H1 (cell line): ENCODE results near the gene STARD13. TPM values are rescaled to one million over a fixed set of nuclear protein-coding genes. Genes with fewer than 3 reads are reported as not detected.

ENCODE experiments used
- CTCF ChIA-PET: fragments of 300-600 bp; sonication (Branson Sonifier 250); formaldehyde crosslinking; loops from one replicate; lab custom pipeline; 2021; ENCODE audit not compliant: partially characterized antibody; lab: Charles Lee
- POLR2A ChIA-PET: fragments of 300-600 bp; sonication (Branson Sonifier 250); formaldehyde crosslinking; loops from one replicate; lab custom pipeline; 2021; ENCODE audit warnings: inconsistent platforms; ENCODE audit not compliant: partially characterized antibody; lab: Charles Lee
- DNase-seq, 2 experiments: peaks; one replicate each; pipeline versions ENCODE4 v3.0.0 to v3.0.0-alpha.2; 2010 to 2022; ENCODE audit warnings: low spot score in 2 of 2, low read depth in 1 of 2, mixed read lengths in 1 of 2
- FAIRE-seq: peaks from 2 replicates; lab custom pipeline; 2011; peaks lifted over from hg19 to GRCh38; lab: Jason Lieb, UNC
- H2AFZ ChIP-seq: 2 replicates; pipeline ENCODE4 v1.8.1; 2012; ENCODE audit warnings: low read length, inconsistent platforms
- H2AK5ac ChIP-seq: 2 replicates; pipeline ENCODE4 v1.6.1; 2013; ENCODE audit warnings: low read depth, low read length
- H2BK120ac ChIP-seq: replicated peaks from 2 replicates; pipeline ENCODE3; 2013; ENCODE audit warnings: low read depth, low read length, inconsistent platforms
- H2BK12ac ChIP-seq: 2 replicates; pipeline ENCODE4 v1.6.1; 2013; ENCODE audit warnings: low read depth, low read length
- H2BK15ac ChIP-seq: 2 replicates; pipeline ENCODE4 v1.6.1; 2013; ENCODE audit warnings: low read length
- H2BK20ac ChIP-seq: 2 replicates; pipeline ENCODE4 v1.6.1; 2013; ENCODE audit warnings: low read length
- H2BK5ac ChIP-seq: 2 replicates; pipeline ENCODE4 v1.6.1; 2013; ENCODE audit warnings: low read depth, low read length
- H3K14ac ChIP-seq: 2 replicates; pipeline ENCODE4 v1.6.1; 2013; ENCODE audit warnings: inconsistent platforms; ENCODE audit not compliant: insufficient read length
- H3K18ac ChIP-seq: 2 replicates; pipeline ENCODE4 v1.6.1; 2013; ENCODE audit warnings: low read length; ENCODE audit errors: extremely low read depth
- H3K23ac ChIP-seq: 2 replicates; pipeline ENCODE4 v1.6.1; 2013; ENCODE audit warnings: inconsistent platforms; ENCODE audit not compliant: insufficient read length
- H3K23me2 ChIP-seq: 2 replicates; pipeline ENCODE4 v1.6.1; 2013; ENCODE audit warnings: low read depth, low read length
- H3K27ac ChIP-seq: 2 replicates; pipeline ENCODE4 v1.6.1; 2011; ENCODE audit warnings: low read depth, low read length, inconsistent platforms
- H3K27me3 ChIP-seq, 4 experiments: replicated peaks in 1 of 4; 1 replicate in 1 of 4; 2 replicates in 3 of 4; pipeline versions ENCODE4 v1.6.1 to v1.8.1; 2011 to 2013; ENCODE audit warnings: low read length in 3 of 4, mild to moderate bottlenecking in 3 of 4, inconsistent platforms in 2 of 4, mixed read lengths in 2 of 4, moderate library complexity in 1 of 4; ENCODE audit not compliant: control insufficient read depth in 3 of 4, insufficient read depth in 3 of 4; ENCODE audit errors: extremely low read depth in 1 of 4
- H3K36me3 ChIP-seq, 4 experiments: 2 replicates each; pipeline versions ENCODE4 v1.6.1 to v1.8.1; 2011 to 2013; ENCODE audit warnings: mild to moderate bottlenecking in 4 of 4, low read length in 3 of 4, moderate library complexity in 2 of 4, control low read depth in 1 of 4, inconsistent platforms in 1 of 4; ENCODE audit not compliant: insufficient read depth in 4 of 4, control insufficient read depth in 2 of 4
- H3K4ac ChIP-seq: replicated peaks from 2 replicates; pipeline ENCODE3; 2013; ENCODE audit warnings: low read length, low read depth, mixed read lengths, inconsistent platforms; ENCODE audit not compliant: insufficient read length
- H3K4me1 ChIP-seq, 4 experiments: replicated peaks in 1 of 4; 1 replicate in 1 of 4; 2 replicates in 3 of 4; pipeline versions ENCODE4 v1.6.1 to v1.8.1; 2011 to 2013; ENCODE audit warnings: low read length in 3 of 4, inconsistent platforms in 2 of 4, mixed read lengths in 1 of 4; ENCODE audit not compliant: insufficient read depth in 4 of 4, control insufficient read depth in 3 of 4
- H3K4me2 ChIP-seq, 2 experiments: 2 replicates each; pipeline versions ENCODE4 v1.6.1 to v1.8.1; 2011 to 2013; ENCODE audit warnings: low read depth in 2 of 2, low read length in 2 of 2, control low read depth in 1 of 2, inconsistent platforms in 1 of 2, mild to moderate bottlenecking in 1 of 2; ENCODE audit not compliant: insufficient read depth in 1 of 2
- H3K4me3 ChIP-seq, 4 experiments: fragments of 200-600, 300-600 bp in 1 of 4; sonication (generic), shearing (Covaris generic), sonication (Bioruptor Twin) in 1 of 4; 2 replicates each; pipeline versions ENCODE4 v1.5.1 to v1.8.1; 2011 to 2016; ENCODE audit warnings: low read length in 4 of 4, low read depth in 3 of 4, control low read depth in 2 of 4, inconsistent platforms in 2 of 4, mild to moderate bottlenecking in 2 of 4, mixed read lengths in 1 of 4, moderate library complexity in 1 of 4; ENCODE audit not compliant: insufficient read depth in 2 of 4; ENCODE audit errors: extremely low read depth in 1 of 4
- H3K56ac ChIP-seq: replicated peaks from 2 replicates; pipeline ENCODE3; 2013; ENCODE audit warnings: low read depth, mild to moderate bottlenecking, mixed read lengths, low read length, inconsistent platforms; ENCODE audit not compliant: insufficient read length
- H3K79me1 ChIP-seq: 2 replicates; pipeline ENCODE4 v1.6.1; 2013; ENCODE audit warnings: low read depth, low read length, control low read depth
- H3K79me2 ChIP-seq, 2 experiments: 2 replicates each; pipeline versions ENCODE4 v1.6.1 to v1.8.1; 2012 to 2013; ENCODE audit warnings: low read length in 2 of 2, mild to moderate bottlenecking in 2 of 2, inconsistent platforms in 1 of 2; ENCODE audit not compliant: insufficient read depth in 2 of 2, control insufficient read depth in 1 of 2
- H3K9ac ChIP-seq, 4 experiments: replicated peaks in 1 of 4; 1 replicate in 1 of 4; 2 replicates in 3 of 4; pipeline versions ENCODE4 v1.6.1 to v1.8.1; 2011 to 2013; ENCODE audit warnings: low read depth in 3 of 4, low read length in 3 of 4, control low read depth in 2 of 4, mild to moderate bottlenecking in 2 of 4, moderate library complexity in 2 of 4, inconsistent platforms in 1 of 4; ENCODE audit errors: extremely low read depth in 1 of 4
- H3K9me3 ChIP-seq, 2 experiments: 2 replicates each; pipeline versions ENCODE4 v1.6.1 to v1.8.1; 2012 to 2013; ENCODE audit warnings: mild to moderate bottlenecking in 2 of 2, moderate library complexity in 2 of 2, control low read depth in 1 of 2, inconsistent platforms in 1 of 2, low read depth in 1 of 2, low read length in 1 of 2, mixed read lengths in 1 of 2; ENCODE audit not compliant: insufficient read depth in 2 of 2
- H4K20me1 ChIP-seq, 2 experiments: replicated peaks in 1 of 2; 2 replicates each; pipeline versions ENCODE3 to v1.8.1; 2011 to 2013; ENCODE audit warnings: inconsistent platforms in 2 of 2, low read length in 2 of 2, mild to moderate bottlenecking in 1 of 2; ENCODE audit not compliant: insufficient read depth in 2 of 2, control insufficient read depth in 1 of 2
- H4K5ac ChIP-seq: 2 replicates; pipeline ENCODE4 v1.6.1; 2013; ENCODE audit warnings: low read length, low read depth, mixed read lengths, inconsistent platforms; ENCODE audit not compliant: insufficient read length
- H4K8ac ChIP-seq: 2 replicates; pipeline ENCODE4 v1.8.0; 2013; ENCODE audit warnings: mild to moderate bottlenecking, moderate library complexity, low read length, inconsistent platforms; ENCODE audit not compliant: insufficient read depth; ENCODE audit errors: extremely low read depth
- H4K91ac ChIP-seq: replicated peaks from 2 replicates; pipeline ENCODE3; 2013; ENCODE audit warnings: low read length, mixed read lengths, inconsistent platforms; ENCODE audit not compliant: insufficient read length
- BRCA1 ChIP-seq: IDR thresholded peaks from 2 replicates; pipeline ENCODE4 v1.6.1; 2012; ENCODE audit warnings: low read depth, low read length, improper control_type of control experiment
- E2F6 ChIP-seq: IDR thresholded peaks from 2 replicates; pipeline ENCODE4 v1.6.1; 2012; ENCODE audit warnings: inconsistent platforms
- HDAC6 ChIP-seq: IDR thresholded peaks from one replicate; pipeline ENCODE4 v1.7.1; 2012; ENCODE audit warnings: low read depth, mild to moderate bottlenecking, inconsistent platforms, low read length, moderate library complexity
- KDM1A ChIP-seq: fragments of 200-600, 300-600 bp; sonication (generic); IDR thresholded peaks from 2 replicates; pipeline ENCODE4 v1.7.1; 2016; ENCODE audit warnings: mild to moderate bottlenecking, low read length, borderline replicate concordance
- PHF8 ChIP-seq: fragments of 200-600 bp; sonication (generic); conservative IDR thresholded peaks from 2 replicates; pipeline ENCODE4 v1.7.1; 2012; ENCODE audit warnings: low read depth, mild to moderate bottlenecking, inconsistent platforms, low read length, moderate library complexity
- POU5F1 ChIP-seq: IDR thresholded peaks from 2 replicates; pipeline ENCODE4 v1.6.1; 2011; ENCODE audit warnings: low read depth, mild to moderate bottlenecking, low read length, moderate library complexity
- RBBP5 ChIP-seq: IDR thresholded peaks from 2 replicates; pipeline ENCODE4 v1.7.1; 2012; ENCODE audit warnings: low read depth, mild to moderate bottlenecking, inconsistent platforms, low read length, moderate library complexity, borderline replicate concordance
- TAF1 ChIP-seq: IDR thresholded peaks from 2 replicates; pipeline ENCODE4 v1.6.1; 2011; ENCODE audit warnings: mild to moderate bottlenecking, low read depth, low read length
- TAF7 ChIP-seq: optimal IDR thresholded peaks from 2 replicates; pipeline ENCODE3; 2011; ENCODE audit warnings: low read depth, mild to moderate bottlenecking, inconsistent platforms, low read length, moderate library complexity, borderline replicate concordance
- WGBS, 2 experiments: shearing (Covaris generic) in 1 of 2; methylation state at CpG; one replicate each; pipeline versions ENCODE4 v1.1.6 to v1.1.7; 2013 to 2015; ENCODE audit warnings: low lambda C conversion rate in 2 of 2, mixed read lengths in 2 of 2, inconsistent platforms in 1 of 2, low coverage in 1 of 2, missing lambda C conversion rate in 1 of 2; ENCODE audit not compliant: insufficient replicate concordance in 2 of 2, insufficient coverage in 1 of 2, insufficient read length in 1 of 2; ENCODE audit errors: extremely low coverage in 1 of 2, missing lambda C conversion rate in 1 of 2; 5-methylcytosine and 5-hydroxymethylcytosine counted together
- polyA plus RNA-seq, 7 experiments: library from polyadenylated mRNA; depleted of rRNA in 3 of 7; stranded (reverse) in 5 of 7; unstranded in 2 of 7; fragments of >200 nt in 5 of 7; fragments of 200-250 nt in 2 of 7; gene quantifications; 1 replicate in 5 of 7; 2 replicates in 1 of 7; 4 replicates in 1 of 7; pipeline versions ENCODE4 v1.2.1 to v1.2.3, GENCODE V29; 2011 to 2013; ENCODE audit warnings: missing spikeins in 2 of 7, mixed read lengths in 2 of 7
- total RNA-seq: library from RNA; stranded (reverse); fragmentation: NEBNext Ultra II Directional; extraction: Animal tissue kit (Norgen Biotek cat#: 25700); gene quantifications from 2 replicates; pipeline ENCODE4 v1.2.1, GENCODE V29; 2021
- TF ChIP-seq, protein P1 (sequence below): IDR thresholded peaks from 2 replicates; pipeline ENCODE4 v1.6.1; 2011; ENCODE audit warnings: low read depth, mild to moderate bottlenecking, low read length; ENCODE audit not compliant: insufficient read depth

STARD13 gene
- total and polyA plus RNA-seq, 2 of the 8 experiments (the other 6 are each of a cell fraction or from before 2014, with no cell fraction given), result 0.82 to 2.9 TPM

DNA sequence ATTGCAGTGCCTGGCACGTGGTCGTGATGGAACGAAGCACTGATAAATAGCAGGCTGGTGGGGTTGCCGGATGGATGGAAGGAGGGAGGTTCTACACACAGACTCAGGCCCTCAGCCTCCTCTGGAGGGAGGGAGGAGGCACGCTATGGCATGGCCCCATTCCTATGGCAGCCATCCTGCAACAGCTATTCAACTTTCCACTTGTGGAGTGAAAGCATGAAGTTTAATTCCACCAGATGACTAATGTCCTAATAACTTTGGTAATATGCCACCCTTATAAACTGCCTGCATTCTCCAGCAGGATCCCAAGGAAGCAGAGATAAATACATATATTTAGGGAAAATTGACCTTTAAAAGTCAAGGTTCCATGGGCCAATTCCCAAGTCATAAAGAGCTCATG lies 176.9 kb downstream of the STARD13 start:
- no peak overlapping the region for H4K5ac ChIP-seq
- no peak overlapping the region for H3K9ac ChIP-seq
- no peaks in the 10 kb centered on the region for H3K9me3 ChIP-seq
- no peak for TF ChIP-seq RBBP5
- TF ChIP-seq BRCA1, result no peak
- TF ChIP-seq HDAC6, result no peak
- TF ChIP-seq TAF7, result no peak
- no peak for TF ChIP-seq KDM1A
- TF ChIP-seq, protein P1, sequence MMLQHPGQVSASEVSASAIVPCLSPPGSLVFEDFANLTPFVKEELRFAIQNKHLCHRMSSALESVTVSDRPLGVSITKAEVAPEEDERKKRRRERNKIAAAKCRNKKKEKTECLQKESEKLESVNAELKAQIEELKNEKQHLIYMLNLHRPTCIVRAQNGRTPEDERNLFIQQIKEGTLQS, result no peak
- TF ChIP-seq PHF8, result no peak
- no peak for TF ChIP-seq E2F6
- TF ChIP-seq TAF1, result no peak
- no peak for TF ChIP-seq POU5F1
- H4K20me1 ChIP-seq, result no peaks in the 10 kb centered on the region
- no peaks in the 10 kb centered on the region for H3K27me3 ChIP-seq
- H4K91ac ChIP-seq, result no peak overlapping the region
- no peak overlapping the region for H3K27ac ChIP-seq
- no peaks in the 10 kb centered on the region for H3K23me2 ChIP-seq
- H4K8ac ChIP-seq, result no peak overlapping the region
- no peak overlapping the region for H3K4me2 ChIP-seq
- FAIRE-seq (no peak), DNase-seq (no peak)
- no peak overlapping the region for H2BK15ac ChIP-seq
- H3K14ac ChIP-seq, result no peak overlapping the region
- H3K79me2 ChIP-seq, result no peaks in the 10 kb centered on the region; a peak in 1 of 4 replicates
- H3K4me3 ChIP-seq, result no peak overlapping the region
- H2BK20ac ChIP-seq, result no peak overlapping the region
- H2BK5ac ChIP-seq, result no peak overlapping the region
- no peaks in the 10 kb centered on the region for H3K4me1 ChIP-seq
- no peak overlapping the region for H2AFZ ChIP-seq
- H2AK5ac ChIP-seq, result no peak overlapping the region
- H3K36me3 ChIP-seq, result no peaks in the 10 kb centered on the region
- no peak overlapping the region for H3K56ac ChIP-seq
- H3K23ac ChIP-seq, result no peak overlapping the region
- H2BK12ac ChIP-seq, result no peak overlapping the region
- no peak overlapping the region for H3K18ac ChIP-seq
- no peak overlapping the region for H2BK120ac ChIP-seq
- POLR2A ChIA-PET, result no interaction called here
- CTCF ChIA-PET, result interaction anchor here (1.0 to 2.6 kb wide), 6 partner anchors 8 to 333 kb away, joined by 3 to 16 read pairs (median 4); no protein-coding TSS in a partner anchor
- H3K4ac ChIP-seq, result no peak overlapping the region
- 89% methylated on average over 5 of the region's 5 CpGs; no CpG with 5 or more reads in 1 of the 2 experiments for WGBS, 2 experiments
- H3K79me1 ChIP-seq, result no peaks in the 10 kb centered on the region
